ENCODE measurements around the gene TRIM8. TPM values are rescaled to one million over a fixed set of nuclear protein-coding genes. Genes with fewer than 3 reads are reported as not detected.

TRIM8 gene
- total RNA-seq, 1 donor from 2014 or later: 126 TPM

GRCh38 chr10:102597131-102597991 lies 46.9 kb upstream of the TRIM8 start:
- intact Hi-C loops (cut with DNase I): no loop called here
- DNase-seq (ENCODE audit: extremely low spot score in 2 of 2): no peak
- Histone ChIP-seq H3K4me1 (peaks cover 25% of the 10 kb centered on the region), H3K36me3 (peaks cover 0 to 39% of the 10 kb centered on the region in 2 donors), H3K4me3 (no peak overlapping the region), H3K27ac (no peak overlapping the region), H3K9me3 (no peaks in the 10 kb centered on the region), H3K27me3 (no peaks in the 10 kb centered on the region)
- TF ChIP-seq POLR2A (IDR thresholded peaks at IDR 0.05) (no peak), CTCF (IDR thresholded peaks at IDR 0.05) (no peak), POLR2AphosphoS5 (IDR thresholded peaks at IDR 0.05; ENCODE audit: insufficient read depth in 1 of 2, low read depth in 1 of 2) (no peak)

DNA sequence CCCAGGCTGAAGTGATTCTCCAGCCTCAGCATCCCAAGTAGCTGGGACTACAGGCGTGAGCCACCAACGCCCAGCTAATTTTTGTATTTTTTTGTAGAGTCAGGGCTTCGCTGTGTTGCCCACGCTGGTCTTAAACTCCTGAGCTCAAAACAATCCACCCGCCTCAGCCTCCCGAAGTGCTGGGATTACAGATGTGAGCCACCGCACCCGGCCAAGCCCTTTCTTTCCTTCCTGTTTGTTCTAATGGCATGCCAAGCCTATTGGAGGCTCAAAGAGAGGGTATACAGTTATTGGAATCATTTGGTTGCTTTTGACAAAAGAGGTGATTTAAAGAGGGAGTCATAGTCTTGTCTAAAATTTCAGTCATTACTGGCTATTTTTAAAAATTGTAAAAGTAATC lies 46.0 kb upstream of the TRIM8 start:
- intact Hi-C loops (cut with DNase I): no loop called here
- peaks cover 25% of the 10 kb centered on the region for H3K4me1 ChIP-seq

DNA sequence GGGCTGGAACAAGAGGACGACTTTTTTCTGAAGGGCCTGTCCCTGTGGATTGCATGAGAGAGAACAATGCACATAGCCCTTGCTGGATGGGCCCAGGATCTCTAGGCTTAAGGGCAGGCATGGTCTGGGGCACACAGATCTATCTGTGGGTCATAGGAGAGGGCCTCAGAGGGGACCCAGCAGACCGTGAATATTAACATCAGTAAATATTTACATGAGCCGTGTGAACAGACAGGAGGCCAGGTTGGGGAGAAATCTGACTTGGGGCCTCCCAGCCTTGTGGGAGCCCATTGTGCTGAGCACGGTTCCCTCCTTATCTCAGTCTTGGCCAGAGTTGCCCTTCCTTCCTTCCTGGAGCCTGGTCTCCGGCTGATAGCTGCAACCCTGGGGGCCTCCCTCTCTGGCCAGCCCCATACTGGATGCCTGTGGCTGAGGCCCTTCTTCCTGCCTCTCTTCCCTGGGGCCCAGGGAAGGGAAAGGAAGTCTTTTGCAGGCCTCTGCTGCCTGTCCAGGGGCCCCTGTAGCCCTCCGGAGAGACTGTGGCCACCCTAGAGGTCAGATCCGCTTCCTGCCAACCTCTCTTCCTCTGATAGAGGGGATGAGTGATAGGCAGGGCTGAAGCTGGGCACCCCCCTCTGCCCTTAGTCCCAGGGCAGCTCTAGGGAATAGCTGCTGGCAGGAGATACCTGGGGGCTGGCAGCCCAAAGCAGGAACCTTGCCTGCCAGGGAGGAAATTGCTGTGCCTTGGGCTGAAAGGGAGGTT lies 44.5 kb upstream of the TRIM8 start:
- DNase-seq (ENCODE audit: extremely low spot score in 2 of 2): no peak
- Histone ChIP-seq H3K27me3 (no peaks in the 10 kb centered on the region), H3K4me1 (peaks cover 25% of the 10 kb centered on the region), H3K9me3 (no peaks in the 10 kb centered on the region), H3K4me3 (no peak overlapping the region), H3K27ac (peak overlapping the region; percentile 0), H3K36me3 (peaks cover 0 to 32% of the 10 kb centered on the region in 2 donors)
- intact Hi-C loops (cut with DNase I): no loop called here
- TF ChIP-seq CTCF (IDR thresholded peaks at IDR 0.05) (no peak), POLR2AphosphoS5 (IDR thresholded peaks at IDR 0.05; ENCODE audit: insufficient read depth in 1 of 2, low read depth in 1 of 2) (peak in 1 of 2 donors; percentile 16)

More for the DNA sequence above, 46.0 kb upstream of the TRIM8 start:
- no peak overlapping the region for H3K4me3 ChIP-seq
- no peak for DNase-seq (ENCODE audit: extremely low spot score in 2 of 2)
- no peak overlapping the region for H3K27ac ChIP-seq
- H3K9me3 ChIP-seq: no peaks in the 10 kb centered on the region
- H3K36me3 ChIP-seq: peaks cover 0 to 39% of the 10 kb centered on the region in 2 donors
- no peaks in the 10 kb centered on the region for H3K27me3 ChIP-seq
- TF ChIP-seq POLR2A (IDR thresholded peaks at IDR 0.05) (no peak), CTCF (IDR thresholded peaks at IDR 0.05) (no peak), POLR2AphosphoS5 (IDR thresholded peaks at IDR 0.05; ENCODE audit: insufficient read depth in 1 of 2, low read depth in 1 of 2) (no peak)

GRCh38 chr10:102600816-102601215 lies 43.5 kb upstream of the TRIM8 start:
- no peak overlapping the region for H3K27ac ChIP-seq

More at GRCh38 chr10:102600816-102601215, 43.5 kb upstream of the TRIM8 start:
- Histone ChIP-seq H3K27me3 (no peaks in the 10 kb centered on the region), H3K36me3 (peaks cover 0 to 32% of the 10 kb centered on the region in 2 donors), H3K4me1 (peaks cover 25% of the 10 kb centered on the region), H3K9me3 (no peaks in the 10 kb centered on the region), H3K4me3 (no peak overlapping the region)
- DNase-seq (ENCODE audit: extremely low spot score in 2 of 2): no peak
- TF ChIP-seq POLR2AphosphoS5 (IDR thresholded peaks at IDR 0.05; ENCODE audit: insufficient read depth in 1 of 2, low read depth in 1 of 2) (no peak), CTCF (IDR thresholded peaks at IDR 0.05) (no peak), POLR2A (IDR thresholded peaks at IDR 0.05) (no peak)
- intact Hi-C loops (cut with DNase I): no loop called here

Data from vagina (tissue), 2 donors.